NCI-H1694 treated with DMSO at 0.1 percent for 48 hours (cell line): ENCODE results near the gene AADACL2.
"Not testable (repeated sequence)": the region's sequence is repeated elsewhere in the genome, so short reads cannot be mapped to it uniquely, and the experiment has no call there.

Source experiments
- DNase-seq: peaks from one replicate; lab custom pipeline; 2025; lab: John Stamatoyannopoulos, UW

Gene AADACL2

GRCh38 chr3:151733613-151734012 is at the start of gene AADACL2:
AADACL2 (plus strand) TSS chr3:151733927; CDS start chr3:151734036, 109 bp downstream.
- no peak for DNase-seq

GRCh38 chr3:151684094-151684493 is 49.6 kb upstream of the AADACL2 start:
- DNase-seq: no peak

- no peak for DNase-seq
Measured at GRCh38 chr3:151686257-151686656, 47.5 kb upstream of the AADACL2 start.

GRCh38 chr3:151687076-151687475 is 46.7 kb upstream of the AADACL2 start:
- no peak for DNase-seq

GRCh38 chr3:151688571-151688970 is 45.2 kb upstream of the AADACL2 start:
- no peak for DNase-seq

- no peak for DNase-seq
Measured at GRCh38 chr3:151690645-151691044, 43.1 kb upstream of the AADACL2 start.

GRCh38 chr3:151697496-151697895 is 36.2 kb upstream of the AADACL2 start:
- no peak for DNase-seq

GRCh38 chr3:151707216-151707615 is 26.5 kb upstream of the AADACL2 start:
- DNase-seq: no peak

- no peak for DNase-seq
Measured at GRCh38 chr3:151708868-151709267, 24.9 kb upstream of the AADACL2 start.

- no peak for DNase-seq
Measured at GRCh38 chr3:151709847-151710246, 23.9 kb upstream of the AADACL2 start.

- no peak for DNase-seq
Measured at GRCh38 chr3:151721294-151721693, 12.4 kb upstream of the AADACL2 start.

GRCh38 chr3:151722856-151723255 is 10.9 kb upstream of the AADACL2 start:
- no peak for DNase-seq

GRCh38 chr3:151724576-151725562 is 8.9 kb upstream of the AADACL2 start:
- no peak for DNase-seq

- DNase-seq: no peak
Measured at GRCh38 chr3:151726016-151726415, 7.7 kb upstream of the AADACL2 start.

- no peak for DNase-seq
Measured at GRCh38 chr3:151732861-151733260, 866 bp upstream of the AADACL2 start.

GRCh38 chr3:151740581-151740980 is 6.9 kb downstream of the AADACL2 start:
- no peak for DNase-seq

GRCh38 chr3:151743855-151744254 is 10.1 kb downstream of the AADACL2 start:
- no peak for DNase-seq

- no peak for DNase-seq
Measured at GRCh38 chr3:151750181-151750580, 16.5 kb downstream of the AADACL2 start.

GRCh38 chr3:151750678-151751077 is 17.0 kb downstream of the AADACL2 start:
- DNase-seq: no peak

- DNase-seq: no peak
Measured at GRCh38 chr3:151751161-151751560, 17.4 kb downstream of the AADACL2 start.

- DNase-seq: no peak
Measured at GRCh38 chr3:151753846-151754245, 20.1 kb downstream of the AADACL2 start.

- DNase-seq: no peak
Measured at GRCh38 chr3:151761581-151761980, 27.9 kb downstream of the AADACL2 start.

GRCh38 chr3:151764699-151765098 is 31.0 kb downstream of the AADACL2 start:
- DNase-seq: not testable (repeated sequence)

GRCh38 chr3:151765685-151766084 is 32.0 kb downstream of the AADACL2 start:
- no peak for DNase-seq
